Measurements from ENCODE around the gene LILRB3. TPM values are rescaled to one million over a fixed set of nuclear protein-coding genes. Genes with fewer than 3 reads are reported as not detected.

The LILRB3 gene
- total RNA-seq, 1 donor from 2014 or later, result not detected

DNA sequence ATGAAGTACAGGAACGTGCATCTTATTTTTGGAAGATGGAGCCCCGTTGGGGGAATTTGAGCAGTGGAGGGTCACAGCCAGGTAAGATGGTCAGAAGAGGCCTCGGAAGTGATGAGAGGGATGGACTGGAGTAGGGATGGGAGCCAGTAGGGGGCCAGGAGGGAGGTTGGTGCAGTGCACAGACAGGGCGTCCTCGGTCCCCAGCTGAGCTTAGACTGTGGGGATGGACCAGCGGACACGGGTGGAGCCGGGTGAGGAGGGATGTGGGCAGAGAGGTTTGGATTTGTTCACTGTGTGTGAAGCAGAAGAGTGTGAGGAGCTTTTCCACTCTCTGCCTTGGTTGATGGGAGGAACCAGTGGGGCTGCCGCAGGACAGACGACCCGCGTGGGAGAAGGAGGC lies 11.6 kb downstream of the LILRB3 start:
- TF ChIP-seq, protein P1, sequence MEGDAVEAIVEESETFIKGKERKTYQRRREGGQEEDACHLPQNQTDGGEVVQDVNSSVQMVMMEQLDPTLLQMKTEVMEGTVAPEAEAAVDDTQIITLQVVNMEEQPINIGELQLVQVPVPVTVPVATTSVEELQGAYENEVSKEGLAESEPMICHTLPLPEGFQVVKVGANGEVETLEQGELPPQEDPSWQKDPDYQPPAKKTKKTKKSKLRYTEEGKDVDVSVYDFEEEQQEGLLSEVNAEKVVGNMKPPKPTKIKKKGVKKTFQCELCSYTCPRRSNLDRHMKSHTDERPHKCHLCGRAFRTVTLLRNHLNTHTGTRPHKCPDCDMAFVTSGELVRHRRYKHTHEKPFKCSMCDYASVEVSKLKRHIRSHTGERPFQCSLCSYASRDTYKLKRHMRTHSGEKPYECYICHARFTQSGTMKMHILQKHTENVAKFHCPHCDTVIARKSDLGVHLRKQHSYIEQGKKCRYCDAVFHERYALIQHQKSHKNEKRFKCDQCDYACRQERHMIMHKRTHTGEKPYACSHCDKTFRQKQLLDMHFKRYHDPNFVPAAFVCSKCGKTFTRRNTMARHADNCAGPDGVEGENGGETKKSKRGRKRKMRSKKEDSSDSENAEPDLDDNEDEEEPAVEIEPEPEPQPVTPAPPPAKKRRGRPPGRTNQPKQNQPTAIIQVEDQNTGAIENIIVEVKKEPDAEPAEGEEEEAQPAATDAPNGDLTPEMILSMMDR (IDR thresholded peaks at IDR 0.05; ENCODE audit: unreplicated experiment), result no peak
- no peak for DNase-seq (ENCODE audit: low spot score)
- Mint-ChIP-seq H3K9me3 (ENCODE audit: unreplicated experiment) (no peaks in the 10 kb centered on the region), H3K36me3 (ENCODE audit: low read depth, unreplicated experiment) (peaks cover 34% of the 10 kb centered on the region), H3K27ac (ENCODE audit: unreplicated experiment) (no peak overlapping the region), H3K27me3 (ENCODE audit: unreplicated experiment) (peaks cover 11% of the 10 kb centered on the region), H3K4me3 (ENCODE audit: unreplicated experiment) (peak overlapping the region; percentile 26), H3K4me1 (ENCODE audit: unreplicated experiment) (peaks cover 8% of the 10 kb centered on the region)

DNA sequence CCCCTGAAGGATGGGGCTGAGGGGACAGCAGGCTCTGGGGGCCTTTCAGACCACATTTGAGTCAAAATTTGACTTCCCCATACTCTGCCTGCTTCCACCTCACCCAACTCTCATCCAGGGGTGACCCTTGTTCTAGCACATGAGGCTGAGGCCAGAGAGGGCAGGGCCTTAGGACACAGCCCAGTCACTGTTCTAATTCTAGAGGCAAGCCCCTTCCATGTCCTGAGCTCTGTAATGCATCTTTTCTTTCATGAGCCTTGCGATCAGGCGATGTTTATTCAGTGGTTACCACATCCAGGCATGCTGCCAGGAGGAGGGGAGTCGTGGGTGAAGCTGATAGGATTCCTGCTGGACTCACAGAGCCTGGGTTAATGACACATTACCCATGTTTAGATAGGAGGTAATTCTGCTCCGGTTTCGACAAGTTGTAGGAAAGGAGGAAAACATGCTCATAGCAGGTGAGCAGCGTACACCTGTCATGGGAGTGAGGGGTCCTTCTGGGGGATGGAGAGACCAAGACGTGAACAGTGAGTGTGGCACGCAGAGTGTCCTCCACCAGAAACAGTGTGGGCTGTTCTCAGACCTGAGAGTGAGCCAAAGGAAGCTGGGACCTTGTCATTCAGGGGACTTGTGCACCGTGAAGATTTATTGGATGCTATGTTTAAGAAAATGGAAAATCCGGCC lies 12.9 kb downstream of the LILRB3 start:
- peaks cover 39% of the 10 kb centered on the region for H3K36me3 Mint-ChIP-seq (ENCODE audit: low read depth, unreplicated experiment)
- TF ChIP-seq, protein P1 (IDR thresholded peaks at IDR 0.05; ENCODE audit: unreplicated experiment), result no peak
- peaks cover 8% of the 10 kb centered on the region for H3K4me1 Mint-ChIP-seq (ENCODE audit: unreplicated experiment)
- peak overlapping the region; percentile 62 for H3K27ac Mint-ChIP-seq (ENCODE audit: unreplicated experiment)
- H3K27me3 Mint-ChIP-seq (ENCODE audit: unreplicated experiment), result peaks cover 11% of the 10 kb centered on the region
- H3K9me3 Mint-ChIP-seq (ENCODE audit: unreplicated experiment), result no peaks in the 10 kb centered on the region
- no peak for DNase-seq (ENCODE audit: low spot score)
- H3K4me3 Mint-ChIP-seq (ENCODE audit: unreplicated experiment), result no peak overlapping the region

DNA sequence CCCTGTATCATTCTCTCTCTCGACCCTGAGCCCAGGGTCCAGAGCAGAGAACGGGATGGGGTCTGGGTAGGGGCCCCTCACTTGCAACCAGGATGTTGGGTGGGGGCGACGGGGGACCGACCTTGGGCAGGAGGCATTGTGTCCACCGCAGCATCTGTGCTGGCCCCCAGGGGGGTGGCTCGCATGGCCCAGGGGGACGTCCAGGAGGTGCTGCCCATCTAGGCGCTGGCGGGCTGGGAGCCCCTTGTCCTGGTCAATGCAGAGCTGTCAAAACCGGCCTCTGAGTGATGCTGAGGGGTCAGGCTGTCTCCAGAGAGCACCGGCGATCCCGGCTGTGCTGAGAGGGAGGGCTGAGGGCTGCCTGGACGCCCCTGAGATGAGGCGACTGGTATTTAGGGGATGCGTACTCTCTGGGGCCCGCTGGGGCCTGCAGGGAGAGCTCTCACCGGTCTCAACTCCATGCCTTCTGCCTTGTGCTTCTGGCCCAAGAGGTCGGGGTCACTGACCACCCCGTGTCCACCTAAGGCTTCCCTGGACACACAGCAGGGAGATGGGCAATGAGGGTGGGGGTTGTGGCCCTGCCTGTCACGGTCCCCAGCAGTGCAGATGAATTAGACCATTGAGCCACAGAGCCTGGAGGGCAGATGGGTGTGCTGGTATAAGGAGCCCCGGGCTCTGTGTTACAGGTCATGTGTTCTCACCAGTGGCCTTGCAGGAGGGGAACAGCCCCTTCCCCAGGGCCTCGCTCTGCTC lies 13.6 kb downstream of the LILRB3 start:
- Mint-ChIP-seq H3K36me3 (ENCODE audit: low read depth, unreplicated experiment) (peaks cover 43% of the 10 kb centered on the region), H3K27me3 (ENCODE audit: unreplicated experiment) (peaks cover 11% of the 10 kb centered on the region), H3K9me3 (ENCODE audit: unreplicated experiment) (no peaks in the 10 kb centered on the region), H3K4me1 (ENCODE audit: unreplicated experiment) (peaks cover 8% of the 10 kb centered on the region), H3K27ac (ENCODE audit: unreplicated experiment) (no peak overlapping the region), H3K4me3 (ENCODE audit: unreplicated experiment) (no peak overlapping the region)
- TF ChIP-seq, protein P1 (IDR thresholded peaks at IDR 0.05; ENCODE audit: unreplicated experiment), result no peak
- DNase-seq (ENCODE audit: low spot score), result no peak

DNA sequence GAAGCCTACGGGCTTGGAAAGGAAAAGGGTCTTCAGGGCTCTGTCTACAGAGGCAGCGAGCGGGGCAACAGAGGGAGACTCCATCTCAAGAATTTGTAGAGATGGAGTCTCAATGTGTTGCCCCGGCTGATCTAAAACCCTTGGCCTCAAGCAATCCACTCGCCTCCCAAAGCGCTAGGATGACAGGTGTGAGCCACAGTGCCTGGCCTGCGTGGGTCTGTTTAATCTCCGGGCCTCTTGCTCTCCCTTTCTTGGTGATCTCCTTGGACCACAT lies 14.1 kb downstream of the LILRB3 start:
- Mint-ChIP-seq H3K27me3 (ENCODE audit: unreplicated experiment) (peaks cover 11% of the 10 kb centered on the region), H3K4me1 (ENCODE audit: unreplicated experiment) (peaks cover 10% of the 10 kb centered on the region), H3K9me3 (ENCODE audit: unreplicated experiment) (no peaks in the 10 kb centered on the region), H3K4me3 (ENCODE audit: unreplicated experiment) (no peak overlapping the region), H3K27ac (ENCODE audit: unreplicated experiment) (no peak overlapping the region), H3K36me3 (ENCODE audit: low read depth, unreplicated experiment) (peaks cover 43% of the 10 kb centered on the region)
- TF ChIP-seq, protein P1 (IDR thresholded peaks at IDR 0.05; ENCODE audit: unreplicated experiment), result no peak
- no peak for DNase-seq (ENCODE audit: low spot score)
